NT2/D1 (cell line): ENCODE data around the gene RALGPS2.

ENCODE experiments used
- SUZ12 ChIP-seq: IDR thresholded peaks from 2 replicates; pipeline ENCODE4 v1.6.1; 2011; ENCODE audit not compliant: insufficient read length, insufficient read depth; ENCODE audit errors: extremely low read depth
- YY1 ChIP-seq: IDR thresholded peaks from 2 replicates; pipeline ENCODE4 v1.6.1; 2011; ENCODE audit not compliant: insufficient read length, insufficient read depth

DNA sequence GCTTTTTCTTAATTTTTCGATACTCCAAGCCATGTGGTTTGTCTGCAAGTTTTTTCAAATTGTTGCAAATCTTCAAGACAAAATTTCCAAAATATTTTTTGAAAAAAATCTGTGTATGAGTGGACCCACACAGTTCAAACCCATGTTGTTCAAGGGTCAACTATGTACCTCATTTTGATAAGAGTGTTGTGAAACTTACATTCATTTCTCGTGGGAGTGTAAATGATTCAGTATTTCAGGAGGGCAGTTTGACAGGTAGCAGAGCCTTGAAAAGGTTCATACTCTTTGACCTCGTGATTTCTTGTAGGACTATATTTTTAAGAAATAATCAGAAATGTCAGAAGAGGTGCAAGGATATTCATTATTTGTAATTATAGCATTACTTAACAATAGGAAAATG, 77.8 kb downstream of the RALGPS2 start:
- TF ChIP-seq YY1 (no peak), SUZ12 (no peak)
